ENCODE results near the gene PRPF6. TPM values are rescaled to one million over a fixed set of nuclear protein-coding genes. Genes with fewer than 3 reads are reported as not detected.
"Not testable (repeated sequence)": the region's sequence is repeated elsewhere in the genome, so short reads cannot be mapped to it uniquely, and the experiment has no call there.

PRPF6 gene
- total RNA-seq, 1 donor from 2014 or later, result 62.4 TPM

GRCh38 chr20:63968928-63969760 lies 11.8 kb upstream of the PRPF6 start:
- DNase-seq (ENCODE audit: low read depth), result no peak
- TF ChIP-seq CTCF (conservative IDR thresholded peaks at IDR 0.05; ENCODE audit: low read depth, low read length), result no peak
- peak overlapping the region; percentile 72 for H3K4me3 ChIP-seq (ENCODE audit: low read depth, low read length)

GRCh38 chr20:63969838-63970713 lies 10.9 kb upstream of the PRPF6 start, which contains the start of gene ZNF512B:
TSS of gene ZNF512B (minus strand) at chr20:63969930. CDS start at chr20:63967950, 1,980 bp downstream.
- H3K4me3 ChIP-seq (ENCODE audit: low read depth, low read length), result peak within 1 kb of the TSS; percentile 72
- no peak for TF ChIP-seq CTCF (conservative IDR thresholded peaks at IDR 0.05; ENCODE audit: low read depth, low read length)
- no peak for DNase-seq (ENCODE audit: low read depth)

GRCh38 chr20:63970714-63971431 lies 10.1 kb upstream of the PRPF6 start:
- no peak for DNase-seq (ENCODE audit: low read depth)
- TF ChIP-seq CTCF (conservative IDR thresholded peaks at IDR 0.05; ENCODE audit: low read depth, low read length), result no peak
- no peak overlapping the region for H3K4me3 ChIP-seq (ENCODE audit: low read depth, low read length)

- not testable (repeated sequence) for DNase-seq (ENCODE audit: low read depth); H3K4me3 ChIP-seq (ENCODE audit: low read depth, low read length)
These were observed 9.0 kb upstream of the PRPF6 start for GRCh38 chr20:63971960-63972311.

- H3K4me3 ChIP-seq (ENCODE audit: low read depth, low read length), result no peak overlapping the region
- no peak for TF ChIP-seq CTCF (conservative IDR thresholded peaks at IDR 0.05; ENCODE audit: low read depth, low read length)
These were observed 8.4 kb upstream of the PRPF6 start for GRCh38 chr20:63972312-63973159.

GRCh38 chr20:63973160-63973479 lies 7.8 kb upstream of the PRPF6 start:
- H3K4me3 ChIP-seq (ENCODE audit: low read depth, low read length), result no peak overlapping the region
- TF ChIP-seq CTCF (conservative IDR thresholded peaks at IDR 0.05; ENCODE audit: low read depth, low read length), result no peak
- no peak for DNase-seq (ENCODE audit: low read depth)

More at GRCh38 chr20:63972312-63973159, 8.4 kb upstream of the PRPF6 start:
- no peak for DNase-seq (ENCODE audit: low read depth)

All from epithelial cell of proximal tubule (primary cell).